Neural cell (in vitro differentiated cells): ENCODE results near the gene KIAA0513.

Source experiments
- CTCF ChIP-seq: fragments of 450-650 bp; IDR thresholded peaks from 2 replicates; pipeline ENCODE4 v1.5.1; 2014; ENCODE audit warnings: antibody characterized with exemption, mild to moderate bottlenecking, moderate library complexity; ENCODE audit not compliant: poor library complexity, severe bottlenecking
- EP300 ChIP-seq: fragments of 450-650 bp; conservative IDR thresholded peaks from 2 replicates; pipeline ENCODE4 v1.6.1; 2014; ENCODE audit warnings: antibody characterized with exemption, mild to moderate bottlenecking, moderate library complexity; ENCODE audit not compliant: poor library complexity, severe bottlenecking
- EZH2 ChIP-seq: fragments of 200-600, 300-800 bp; shearing (Covaris generic), sonication (generic); IDR thresholded peaks from 2 replicates; pipeline ENCODE4 v1.6.1; 2014; ENCODE audit warnings: antibody characterized with exemption, low read length, borderline replicate concordance, mild to moderate bottlenecking; ENCODE audit not compliant: insufficient read depth, poor library complexity, severe bottlenecking
- RAD21 ChIP-seq: fragments of 450-650 bp; conservative IDR thresholded peaks from 2 replicates; pipeline ENCODE4 v1.6.1; 2014; ENCODE audit warnings: antibody characterized with exemption, mild to moderate bottlenecking, moderate library complexity
- REST ChIP-seq: IDR thresholded peaks from 2 replicates; pipeline ENCODE4 v1.6.1; 2012; ENCODE audit warnings: borderline replicate concordance

- TF ChIP-seq CTCF (no peak), RAD21 (no peak), EZH2 (no peak), EP300 (no peak), REST (no peak)
Measured at GRCh38 chr16:85072947-85073346, 45.4 kb downstream of the KIAA0513 start.
